GM21528 (cell line): ENCODE data around the gene CNTN6.
"Not testable (repeated sequence)": the region's sequence is repeated elsewhere in the genome, so short reads cannot be mapped to it uniquely, and the experiment has no call there.

Experiments
- ATAC-seq: cut with Tn5 transposase; IDR thresholded peaks from one replicate; pipeline ENCODE4 v1.9.1; 2021; ENCODE audit warnings: mild to moderate bottlenecking, moderate library complexity; ENCODE audit not compliant: unreplicated experiment, low FRiP score

Gene CNTN6

DNA sequence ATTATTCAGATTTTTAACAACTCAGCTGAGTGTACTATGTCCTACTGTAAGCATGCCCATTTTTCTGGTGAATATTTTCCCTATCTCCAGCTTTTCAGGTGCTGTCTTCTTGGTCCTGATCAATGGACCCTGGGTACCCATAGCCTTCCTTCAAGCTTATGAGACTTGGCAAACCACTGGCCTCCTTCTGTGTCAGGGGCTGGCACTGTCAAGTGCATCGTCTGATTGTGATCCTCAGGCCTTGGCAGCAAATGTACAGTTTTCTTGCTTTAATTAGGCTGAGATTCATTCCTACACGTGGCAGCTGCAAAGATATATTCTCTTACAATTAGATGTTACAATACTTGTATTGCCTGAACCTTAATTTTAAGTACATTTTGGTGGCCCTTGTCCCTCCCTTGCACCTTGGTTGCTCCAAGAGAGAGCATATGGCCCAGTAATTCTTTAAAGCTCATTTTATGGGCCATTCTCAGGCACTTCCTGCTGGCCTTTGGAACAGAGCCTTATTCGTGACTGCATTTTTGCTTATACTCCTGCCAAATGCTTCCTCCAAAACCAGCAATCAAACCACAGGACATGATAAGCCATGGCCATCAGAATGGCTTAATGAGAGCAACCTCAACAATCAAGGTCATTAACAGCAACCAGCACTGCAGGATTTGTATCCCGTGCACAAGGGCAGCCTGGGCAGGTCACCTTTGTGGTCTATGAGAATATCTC, 179.9 kb downstream of the CNTN6 start:
- ATAC-seq: no peak

DNA sequence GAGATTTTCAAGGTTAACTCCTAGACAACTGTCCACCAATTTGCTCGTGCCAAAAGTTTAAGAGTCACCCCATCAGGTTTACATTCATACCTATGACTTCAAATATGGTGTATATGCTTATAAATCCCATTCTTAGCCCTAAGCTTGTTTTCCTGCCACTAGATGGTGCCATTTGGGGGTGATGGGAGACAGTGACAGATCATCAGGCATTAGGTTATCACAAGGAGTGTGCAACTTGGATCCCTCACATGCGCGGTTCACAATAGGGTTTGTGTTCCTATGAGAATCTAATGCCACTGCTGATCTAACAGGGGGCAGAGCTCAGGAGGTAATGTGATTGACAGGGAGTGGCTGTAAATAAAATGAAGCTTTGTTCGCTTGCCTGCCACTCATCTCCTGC, 182.7 kb downstream of the CNTN6 start:
- no peak for ATAC-seq

DNA sequence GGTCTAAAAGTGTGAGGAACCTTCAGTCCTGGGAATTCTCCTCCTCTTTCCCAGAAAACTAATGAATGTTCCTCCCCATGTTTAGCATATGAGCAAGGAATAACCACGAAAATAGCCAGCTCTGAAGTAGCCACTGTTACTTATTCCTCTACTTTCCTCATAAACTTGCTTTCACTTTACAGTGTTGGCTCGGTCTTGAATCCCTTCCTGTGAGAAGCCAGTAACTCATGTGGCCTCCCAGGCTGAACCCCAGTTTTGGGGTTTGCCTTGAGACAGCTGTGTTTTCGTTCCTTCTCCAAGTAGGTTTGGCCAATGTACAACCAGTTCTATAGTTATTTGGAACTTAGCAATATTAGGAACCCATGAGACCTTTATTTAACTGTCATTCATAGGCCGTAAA, 195.0 kb downstream of the CNTN6 start:
- no peak for ATAC-seq

DNA sequence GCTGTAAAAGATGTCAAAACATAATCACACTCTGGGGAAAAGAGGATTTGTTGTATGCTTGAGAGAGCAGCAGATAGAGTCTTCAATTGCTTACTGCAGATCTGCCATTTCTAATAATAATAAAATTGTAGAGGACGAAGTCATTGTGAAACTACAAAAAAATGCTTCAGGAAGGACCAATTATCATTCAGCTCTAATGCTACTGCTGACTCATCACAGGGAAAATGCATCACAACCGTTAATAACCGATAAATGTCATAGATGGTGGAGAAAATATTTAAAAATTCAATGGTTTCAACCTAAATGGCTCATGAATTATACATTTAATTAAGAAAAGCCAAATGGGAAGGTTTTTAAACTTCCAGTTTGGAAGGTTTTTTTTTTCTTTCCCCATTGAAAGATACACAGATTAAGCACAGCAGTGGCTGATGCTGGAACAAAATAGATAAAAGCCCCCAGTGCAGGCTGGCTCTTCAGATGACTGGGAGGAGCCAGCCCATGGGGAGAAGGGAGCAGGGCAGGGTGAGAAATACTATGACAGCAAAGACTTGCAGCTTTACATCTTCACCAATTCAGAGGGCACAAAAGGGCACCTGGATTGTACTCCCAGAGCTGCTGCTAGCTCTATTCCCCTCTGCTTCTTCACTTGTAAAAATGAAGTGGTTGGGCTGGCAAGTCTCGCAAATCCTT, 196.1 kb downstream of the CNTN6 start:
- ATAC-seq: no peak

DNA sequence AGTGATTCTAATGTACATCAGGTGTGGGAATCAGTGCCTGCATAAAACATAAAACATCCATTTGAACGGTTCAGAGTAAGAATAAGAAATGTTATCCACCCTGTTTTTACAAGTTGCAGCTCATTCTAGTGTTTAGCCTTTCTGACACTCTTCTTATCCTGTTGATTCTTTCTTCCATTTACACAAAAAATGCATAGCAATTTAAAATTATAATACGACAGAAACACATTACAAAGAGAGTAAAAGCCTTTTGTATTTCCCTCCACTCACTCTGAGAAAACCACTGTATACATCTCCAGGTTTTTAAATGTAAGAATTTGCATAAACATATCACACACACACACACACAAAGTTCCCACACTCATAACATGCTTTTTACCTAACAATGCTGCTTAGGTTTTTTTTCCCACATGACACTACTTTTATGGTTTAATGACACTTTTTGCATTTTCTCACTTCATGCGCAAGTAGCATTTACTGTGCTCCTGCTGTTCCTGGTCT, 199.8 kb downstream of the CNTN6 start:
- no peak for ATAC-seq

DNA sequence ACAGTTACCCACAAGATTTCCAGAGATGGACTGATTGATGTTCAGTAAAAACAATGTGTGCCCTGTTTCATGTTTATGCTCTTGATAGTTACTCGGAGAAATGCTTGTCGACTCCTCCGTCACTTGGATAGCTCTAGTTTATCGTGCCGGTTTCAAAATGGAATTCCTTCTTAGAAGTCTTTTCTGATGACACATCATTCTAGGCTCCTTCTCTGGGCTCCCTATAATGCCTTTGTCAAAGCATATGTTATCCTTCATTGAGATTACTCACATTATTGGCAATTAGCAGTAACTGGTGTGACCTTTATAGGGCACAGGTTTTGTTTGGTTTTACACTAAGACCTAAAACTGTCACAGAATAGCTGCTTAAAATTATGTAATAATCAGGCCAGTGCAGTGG, 201.8 kb downstream of the CNTN6 start:
- no peak for ATAC-seq

DNA sequence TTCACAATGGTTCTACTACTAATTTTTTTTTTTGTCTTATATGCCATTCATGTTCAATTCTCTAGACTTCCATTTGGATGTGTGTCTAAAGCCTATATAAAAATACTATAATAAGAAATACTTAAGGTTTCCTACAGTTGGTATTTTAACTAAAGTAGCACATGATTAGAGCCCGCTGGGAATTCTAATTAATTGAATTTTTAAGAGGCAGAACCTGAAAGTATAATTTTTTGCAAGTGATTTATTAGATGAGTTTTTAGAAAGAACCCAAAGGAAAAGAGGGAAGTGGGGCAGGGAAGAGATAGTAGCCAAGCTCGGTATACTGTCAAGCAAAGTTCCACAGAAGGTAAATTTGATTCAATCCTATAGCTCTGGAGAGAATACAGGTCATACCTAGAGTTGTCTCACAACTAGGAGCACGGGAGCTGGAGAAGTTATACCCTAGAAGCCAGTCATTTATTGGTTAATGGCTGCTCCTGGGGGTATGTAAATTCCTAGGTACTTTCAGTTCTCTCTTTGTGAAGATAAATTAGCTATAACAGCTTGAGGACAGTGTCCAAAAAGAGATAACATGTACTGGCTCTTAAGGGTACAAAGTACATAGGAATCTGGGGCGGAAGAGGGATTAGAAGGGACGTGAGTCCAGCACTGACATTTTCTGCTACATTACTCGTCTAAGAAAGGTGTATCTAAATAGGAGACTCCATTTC, 225.6 kb downstream of the CNTN6 start:
- no peak for ATAC-seq

DNA sequence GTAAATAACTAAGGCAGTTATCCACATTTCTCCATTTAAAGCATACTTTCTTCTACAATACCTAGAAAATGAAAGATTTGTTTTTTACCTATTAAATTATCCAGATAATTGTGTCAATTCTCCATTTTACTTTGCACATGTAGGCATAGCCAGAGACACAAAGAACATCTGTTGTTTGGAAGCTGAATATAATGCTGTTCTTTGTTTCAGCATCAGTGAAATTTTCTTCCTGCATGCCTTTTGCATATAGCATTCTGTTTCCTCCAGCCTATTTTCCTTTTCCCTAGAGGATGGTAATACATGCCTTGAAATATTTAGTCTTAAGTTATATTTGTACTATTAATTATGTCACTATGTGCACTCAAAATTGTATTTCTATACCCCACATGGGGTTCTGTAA, 233.7 kb downstream of the CNTN6 start:
- ATAC-seq: no peak

DNA sequence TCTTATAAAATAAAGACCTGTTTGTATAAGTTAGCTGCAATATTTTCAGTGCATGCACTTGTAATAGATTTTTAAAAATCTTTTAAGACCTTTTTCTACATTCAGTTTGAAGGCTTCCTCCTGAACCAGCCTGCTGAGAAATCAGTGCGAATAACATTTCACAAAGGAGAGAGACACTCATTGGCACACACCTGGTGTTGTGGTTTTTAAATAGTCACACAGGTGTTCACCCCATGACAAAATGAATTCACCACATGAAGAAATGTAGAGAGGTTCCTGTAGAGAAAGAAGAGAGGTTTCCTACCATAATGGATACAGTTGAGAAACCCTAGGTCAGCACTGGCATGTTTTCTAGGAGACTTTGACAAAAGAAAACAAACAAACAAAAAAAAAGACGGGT, 237.3 kb downstream of the CNTN6 start:
- no peak for ATAC-seq

DNA sequence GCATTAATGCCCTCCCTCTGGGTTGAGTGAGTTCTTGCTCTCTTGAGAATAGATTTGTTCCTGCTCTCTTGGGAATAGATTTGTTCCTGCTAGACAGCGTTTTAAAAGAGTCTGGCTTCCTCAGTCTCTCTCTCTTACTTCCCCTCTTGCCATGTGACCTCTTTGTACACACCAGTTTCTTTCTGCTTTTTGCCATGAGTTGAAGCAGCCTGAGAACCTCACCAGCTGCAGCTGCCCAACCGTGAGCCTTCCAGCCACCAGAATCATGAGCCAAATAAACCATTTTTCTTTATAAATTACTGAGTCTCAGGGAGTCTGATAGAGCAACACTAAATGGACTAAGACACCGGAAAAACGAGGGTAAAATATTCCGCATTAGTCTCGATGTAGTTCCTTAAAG, 253.6 kb downstream of the CNTN6 start:
- ATAC-seq: no peak

DNA sequence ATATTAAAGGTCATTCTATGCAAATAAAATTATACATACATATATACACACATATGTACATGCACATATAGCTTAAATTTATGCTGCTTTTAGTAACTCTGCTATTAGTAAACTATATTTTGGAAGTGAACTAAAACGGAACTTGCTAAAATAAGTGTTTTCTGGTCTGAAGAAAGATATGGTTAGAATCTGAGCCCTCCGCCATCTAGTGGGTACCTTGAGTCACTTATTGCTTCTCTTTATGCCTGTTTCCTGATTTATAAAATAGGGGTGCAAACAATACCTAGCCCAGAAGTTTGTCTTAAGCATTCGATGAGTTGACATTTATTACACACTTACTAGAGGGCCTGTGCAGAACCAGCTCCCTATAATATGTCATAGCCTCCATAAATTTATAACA, 255.7 kb downstream of the CNTN6 start:
- no peak for ATAC-seq

DNA sequence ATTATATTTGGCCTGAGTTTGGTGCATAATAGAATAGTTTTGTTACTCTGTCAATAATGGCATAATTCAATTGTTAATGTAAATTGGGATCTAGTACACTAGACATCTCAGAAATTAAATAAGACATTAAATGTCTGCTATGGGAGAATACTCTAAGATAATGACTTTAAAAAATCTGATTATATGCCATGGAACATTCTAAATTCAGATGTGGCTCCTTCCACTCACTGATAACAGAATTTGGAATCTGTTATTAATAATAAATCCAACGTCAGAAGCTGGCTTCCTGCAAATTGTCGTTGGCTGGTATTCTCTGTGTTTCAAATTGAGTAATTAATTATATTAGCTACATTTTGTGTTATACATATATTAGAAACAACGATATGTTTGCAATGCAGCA, 258.1 kb downstream of the CNTN6 start:
- ATAC-seq: no peak

DNA sequence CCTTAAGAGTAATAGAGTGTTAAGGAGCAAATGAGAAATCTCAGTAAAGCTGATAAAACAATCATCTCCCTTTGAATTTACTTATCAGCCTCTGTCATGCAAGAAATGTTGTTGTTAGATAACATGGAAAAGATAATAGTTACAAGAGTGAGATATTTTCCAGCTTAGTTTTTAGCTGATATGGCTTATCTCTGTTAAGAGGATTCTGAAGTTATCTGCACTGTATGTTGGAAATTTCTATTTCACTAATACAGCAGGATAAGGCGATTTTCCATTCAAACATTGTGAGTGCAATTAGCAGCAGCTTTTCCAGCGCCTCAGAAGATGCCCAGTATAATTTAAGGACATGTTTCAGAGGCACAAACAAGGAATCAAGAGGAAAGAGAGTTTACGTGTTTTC, 262.9 kb downstream of the CNTN6 start:
- no peak for ATAC-seq

DNA sequence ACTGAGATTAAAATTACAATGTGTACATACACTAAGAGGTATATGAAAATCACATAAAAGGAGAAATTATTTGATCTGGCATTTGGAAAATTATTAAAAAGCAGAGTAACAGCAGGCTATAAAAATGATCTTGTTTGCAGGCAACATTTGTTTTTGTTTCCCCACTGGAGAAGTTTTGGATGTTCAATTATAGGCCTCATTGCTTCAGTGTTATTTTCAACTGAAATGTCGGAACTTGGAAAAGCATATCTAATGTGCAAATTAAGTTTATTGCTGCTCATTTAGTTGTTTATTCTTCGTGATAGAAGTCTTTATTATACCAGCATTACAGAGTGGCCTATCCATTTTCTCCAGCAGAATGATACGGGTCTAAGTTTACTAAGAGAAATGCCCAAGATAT, 263.3 kb downstream of the CNTN6 start:
- ATAC-seq: no peak

DNA sequence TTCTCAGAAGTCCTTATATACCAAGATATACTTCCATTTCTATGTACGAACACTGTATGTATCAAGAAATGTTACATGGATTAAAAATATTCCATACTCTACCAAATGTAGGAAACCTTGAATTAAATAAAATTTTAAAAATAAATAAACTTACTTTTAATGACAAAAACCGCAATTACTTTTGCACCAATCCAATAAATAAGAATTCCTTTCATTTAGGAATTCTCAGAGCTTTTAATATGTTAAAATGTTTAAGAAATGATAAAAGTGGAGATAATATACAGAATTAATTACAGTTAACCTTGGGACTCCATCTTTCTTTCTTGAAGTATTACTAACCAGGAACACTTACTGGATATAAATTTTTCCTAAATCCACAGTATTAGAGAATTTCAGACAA, 272.7 kb downstream of the CNTN6 start:
- no peak for ATAC-seq

DNA sequence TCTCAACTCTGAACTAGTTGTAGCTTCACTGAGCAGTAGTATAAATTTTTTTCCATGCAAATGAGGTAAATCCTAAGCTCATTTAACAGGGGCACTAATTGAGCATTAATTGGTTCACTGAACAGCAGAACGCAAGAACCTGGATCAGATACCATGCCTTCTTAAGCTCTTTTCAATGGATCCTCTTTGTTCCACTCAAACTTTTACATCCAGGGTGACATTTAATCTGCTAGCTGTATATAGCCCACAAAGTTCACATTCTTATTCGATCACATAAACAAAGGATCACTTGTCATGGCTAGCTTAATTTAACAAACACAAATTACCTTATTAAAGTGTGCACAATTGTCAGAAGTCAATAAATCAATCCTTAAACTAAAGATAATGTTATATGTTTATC, 281.6 kb downstream of the CNTN6 start:
- ATAC-seq: no peak

DNA sequence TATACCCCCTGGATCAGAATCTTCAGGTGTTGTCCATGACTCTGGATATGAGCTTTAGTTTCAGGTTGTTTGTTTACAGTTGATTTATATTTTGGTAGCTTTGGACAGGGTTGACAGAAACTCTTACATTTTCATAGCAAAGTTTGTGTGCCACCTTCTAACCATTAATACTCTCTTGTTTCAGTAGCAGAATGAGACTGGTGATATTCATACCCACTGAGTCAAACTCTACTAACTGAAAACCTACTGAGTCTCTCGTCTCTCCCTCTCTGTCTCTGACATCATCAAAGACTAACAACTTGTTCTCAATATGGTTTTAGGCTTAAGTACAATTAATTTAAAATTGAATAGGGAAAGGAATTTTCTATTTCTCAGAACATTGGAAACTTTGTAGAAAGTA, 282.3 kb downstream of the CNTN6 start:
- ATAC-seq: no peak

DNA sequence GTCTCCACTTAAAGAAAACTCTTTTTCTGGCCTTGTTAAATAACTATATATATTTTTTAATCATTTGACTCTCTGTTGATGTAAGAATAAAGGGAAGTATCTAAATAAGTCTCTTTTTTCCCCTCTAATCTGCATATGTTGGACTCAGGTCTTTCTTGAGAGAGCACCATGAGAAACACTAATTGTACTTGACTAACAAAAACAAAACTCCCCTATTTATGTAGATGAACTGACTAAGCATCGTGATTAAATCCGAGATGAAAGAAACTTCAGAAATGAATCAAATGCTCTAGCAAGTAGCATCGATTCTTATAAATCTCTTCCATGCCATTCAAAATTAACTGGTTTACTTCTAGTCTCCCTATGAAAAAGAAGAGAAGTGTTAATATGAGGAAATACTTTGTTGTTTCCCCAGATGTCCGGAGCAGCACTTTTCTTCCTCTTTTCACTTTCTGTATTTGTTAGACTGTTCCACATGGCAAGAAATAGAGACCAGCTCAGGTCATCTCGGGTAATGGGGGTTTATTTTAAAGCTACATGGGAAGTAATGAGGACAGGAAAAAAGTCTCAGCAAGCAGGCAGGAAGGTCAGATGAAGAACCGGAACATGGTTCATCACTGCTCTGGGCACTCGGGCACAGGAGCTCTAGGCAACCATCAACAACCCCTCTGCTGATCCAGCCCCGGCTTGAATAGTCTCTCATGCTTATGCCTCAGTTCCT, 288.3 kb downstream of the CNTN6 start:
- ATAC-seq: peak; percentile 88

DNA sequence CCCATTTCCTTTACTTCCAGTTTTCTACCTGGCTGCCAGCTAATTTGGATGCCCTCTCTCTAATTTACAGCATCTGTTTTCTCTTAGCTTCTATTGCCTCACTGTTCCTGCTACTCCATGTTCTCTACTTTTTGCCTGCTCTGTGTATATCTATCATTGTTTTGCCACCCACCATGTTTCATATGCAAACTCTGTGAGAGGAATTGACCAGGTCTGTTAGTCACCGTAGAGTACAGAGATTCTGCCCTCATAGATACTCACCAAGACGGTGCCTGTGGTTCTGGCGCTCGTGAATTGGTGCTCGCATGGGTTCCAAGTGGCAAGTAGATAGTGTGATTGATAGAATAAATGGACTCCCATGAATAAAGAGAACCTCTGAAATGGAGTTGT, 288.8 kb downstream of the CNTN6 start:
- ATAC-seq: peak; percentile 46

DNA sequence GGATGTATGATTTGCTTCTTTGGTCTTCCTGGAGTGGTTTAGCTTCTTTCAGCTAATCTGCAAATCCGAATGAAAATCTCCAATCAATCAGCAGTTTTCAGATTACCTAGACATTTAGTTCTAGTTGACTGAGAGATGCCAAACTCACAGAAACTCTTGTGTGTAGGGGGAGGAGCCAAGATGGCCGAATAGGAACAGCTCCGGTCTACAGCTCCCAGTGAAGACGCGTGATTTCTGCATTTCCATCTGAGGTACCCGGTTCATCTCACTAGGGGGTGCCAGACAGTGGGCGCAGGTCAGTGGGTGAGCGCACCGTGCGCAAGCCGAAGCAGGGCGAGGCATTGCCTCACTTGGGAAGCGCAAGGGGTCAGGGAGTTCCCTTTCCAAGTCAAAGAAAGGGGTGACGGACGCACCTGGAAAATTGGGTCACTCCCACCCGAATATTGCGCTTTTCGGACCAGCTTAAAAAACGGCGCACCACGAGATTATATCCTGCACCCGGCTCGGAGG, 294.6 kb downstream of the CNTN6 start:
- ATAC-seq: not testable (repeated sequence)

DNA sequence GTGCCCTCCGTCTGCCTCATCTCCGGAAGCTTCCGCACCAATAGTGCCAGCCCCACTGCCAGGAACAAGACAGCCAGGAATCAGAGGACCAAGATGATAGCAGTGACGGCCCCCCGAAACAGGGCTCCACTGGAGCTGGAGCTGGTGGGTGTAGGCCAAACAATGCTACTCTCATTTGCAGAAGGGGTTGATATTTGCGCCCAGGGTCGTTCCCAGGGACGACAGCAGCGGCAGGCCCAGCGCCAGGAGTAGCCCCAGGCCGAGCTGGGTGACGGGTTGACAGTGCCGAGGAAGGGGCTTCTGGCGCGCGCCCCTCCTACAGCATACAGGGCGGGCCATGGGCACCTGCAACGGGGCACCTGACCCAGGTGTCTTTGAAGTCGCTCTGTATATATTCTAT, 301.4 kb downstream of the CNTN6 start:
- no peak for ATAC-seq
